ENCODE data around the gene PTPRG.

- TF ChIP-seq EZH2 (IDR thresholded peaks at IDR 0.05; ENCODE audit: low read length, missing control alignments) (no peak), CTCF (conservative IDR thresholded peaks at IDR 0.05 in 1 of 2, IDR thresholded peaks at IDR 0.05 in 1 of 2; ENCODE audit: low read depth in 1 of 2, low read length in 2 of 2) (no peak)
Measured at GRCh38 chr3:62113092-62113491, 551.7 kb downstream of the PTPRG start.
